ENCODE results near the gene PHACTR1.
"Not testable (repeated sequence)": the region's sequence is repeated elsewhere in the genome, so short reads cannot be mapped to it uniquely, and the experiment has no call there.

PHACTR1 gene

DNA sequence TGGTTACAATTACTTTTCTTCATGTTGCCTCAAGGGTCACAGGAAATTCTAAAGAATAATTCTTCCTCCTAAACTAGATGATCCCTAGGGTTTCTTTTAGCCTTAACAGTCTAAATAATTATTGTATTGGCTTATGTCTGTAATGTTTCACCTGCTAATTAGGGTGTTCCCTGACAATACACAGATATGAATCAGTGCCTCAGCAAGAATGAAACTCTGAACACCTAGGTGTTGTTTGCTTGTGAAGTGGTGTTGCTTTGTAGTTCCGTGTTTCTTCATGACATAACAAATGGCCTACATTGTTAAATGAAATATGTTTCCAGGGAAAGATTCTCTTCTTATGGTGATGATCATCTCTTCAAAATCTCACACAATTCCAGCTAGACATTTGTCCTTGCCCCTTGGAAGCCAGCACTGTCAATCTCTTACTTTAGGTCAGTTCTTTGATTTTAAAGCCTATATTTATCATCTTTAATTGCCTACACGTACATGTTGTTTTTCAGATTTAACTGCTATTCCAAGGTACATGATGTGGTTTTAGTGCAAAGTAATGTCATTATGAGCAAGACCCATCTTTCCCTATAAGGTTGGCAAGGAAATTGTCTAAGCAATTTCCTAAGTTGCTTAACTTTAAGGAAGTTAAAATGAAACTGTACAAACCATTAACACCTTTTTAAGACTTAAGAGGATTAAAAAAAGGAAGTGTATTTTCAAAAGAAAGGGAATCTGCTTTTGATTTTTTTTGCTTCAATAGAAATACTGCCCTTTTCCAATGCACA, 499.9 kb downstream of the PHACTR1 start:
- DNase-seq: no peak

GRCh38 chr6:13217206-13217905, 500.8 kb downstream of the PHACTR1 start:
- DNase-seq: no peak

GRCh38 chr6:13220266-13220665, 503.7 kb downstream of the PHACTR1 start:
- DNase-seq: no peak

DNA sequence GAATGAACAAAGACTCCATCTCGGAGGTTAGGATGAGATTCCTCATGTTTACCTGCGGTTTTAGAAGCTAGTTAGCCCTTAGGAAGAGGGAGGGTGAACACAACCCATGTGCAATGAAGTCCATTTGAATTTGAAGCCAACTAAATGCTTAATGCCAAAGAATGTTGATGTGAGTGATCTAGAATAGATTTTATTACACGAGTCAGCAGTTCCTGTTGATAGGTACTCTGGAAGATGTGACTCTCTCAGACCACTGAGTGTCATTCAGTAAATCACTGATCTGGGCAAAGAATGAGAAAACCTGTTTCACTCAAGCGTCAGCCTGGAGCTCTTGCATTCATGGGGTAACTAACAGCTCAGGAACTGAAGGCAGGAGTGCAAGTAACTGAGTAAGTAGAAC, 505.5 kb downstream of the PHACTR1 start:
- no peak for DNase-seq

GRCh38 chr6:13226071-13226470, 509.5 kb downstream of the PHACTR1 start:
- no peak for DNase-seq

DNA sequence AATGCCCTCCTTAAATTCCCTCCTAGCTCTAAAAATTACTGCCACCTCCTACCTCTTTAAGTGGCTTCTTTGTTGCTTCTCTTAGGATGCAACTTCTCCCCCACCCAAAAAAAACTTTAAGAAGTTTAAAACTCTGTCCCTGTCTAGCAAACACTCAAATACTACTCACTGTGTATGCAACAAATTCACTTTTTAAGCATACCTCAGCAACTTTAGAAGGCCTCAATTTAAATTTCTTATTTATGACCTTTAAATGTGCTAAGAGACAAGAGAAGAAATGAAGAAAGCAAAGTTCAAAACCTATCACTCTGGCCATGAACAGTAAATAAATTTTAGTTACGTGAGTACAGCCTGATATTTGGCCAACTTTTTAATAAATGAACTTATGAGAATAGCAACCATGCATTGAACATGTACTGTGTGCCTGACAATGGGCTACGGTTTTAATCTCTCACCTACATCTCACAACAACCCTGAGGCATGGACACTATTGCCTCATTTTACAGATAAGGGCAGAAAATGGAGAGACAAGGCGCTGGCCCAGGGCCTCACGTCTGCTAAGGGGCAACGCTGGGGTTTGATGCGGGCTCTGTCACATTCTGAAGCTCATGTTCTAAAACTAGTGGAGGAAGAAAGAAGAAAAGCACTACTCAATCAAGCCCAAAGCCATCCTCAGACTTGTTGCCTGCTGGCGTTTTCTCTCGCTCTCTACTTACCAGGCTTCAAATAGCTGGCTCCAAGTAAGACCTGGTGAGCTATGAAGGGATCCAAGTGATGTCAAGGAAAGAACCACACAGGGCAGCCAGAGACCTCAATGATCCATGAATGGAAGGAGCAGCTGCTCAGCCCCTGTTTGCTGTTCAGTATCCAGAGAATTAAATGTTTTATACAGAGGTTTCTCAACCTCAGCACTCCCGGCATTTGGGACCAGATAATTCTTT, 512.0 kb downstream of the PHACTR1 start:
- no peak for DNase-seq

DNA sequence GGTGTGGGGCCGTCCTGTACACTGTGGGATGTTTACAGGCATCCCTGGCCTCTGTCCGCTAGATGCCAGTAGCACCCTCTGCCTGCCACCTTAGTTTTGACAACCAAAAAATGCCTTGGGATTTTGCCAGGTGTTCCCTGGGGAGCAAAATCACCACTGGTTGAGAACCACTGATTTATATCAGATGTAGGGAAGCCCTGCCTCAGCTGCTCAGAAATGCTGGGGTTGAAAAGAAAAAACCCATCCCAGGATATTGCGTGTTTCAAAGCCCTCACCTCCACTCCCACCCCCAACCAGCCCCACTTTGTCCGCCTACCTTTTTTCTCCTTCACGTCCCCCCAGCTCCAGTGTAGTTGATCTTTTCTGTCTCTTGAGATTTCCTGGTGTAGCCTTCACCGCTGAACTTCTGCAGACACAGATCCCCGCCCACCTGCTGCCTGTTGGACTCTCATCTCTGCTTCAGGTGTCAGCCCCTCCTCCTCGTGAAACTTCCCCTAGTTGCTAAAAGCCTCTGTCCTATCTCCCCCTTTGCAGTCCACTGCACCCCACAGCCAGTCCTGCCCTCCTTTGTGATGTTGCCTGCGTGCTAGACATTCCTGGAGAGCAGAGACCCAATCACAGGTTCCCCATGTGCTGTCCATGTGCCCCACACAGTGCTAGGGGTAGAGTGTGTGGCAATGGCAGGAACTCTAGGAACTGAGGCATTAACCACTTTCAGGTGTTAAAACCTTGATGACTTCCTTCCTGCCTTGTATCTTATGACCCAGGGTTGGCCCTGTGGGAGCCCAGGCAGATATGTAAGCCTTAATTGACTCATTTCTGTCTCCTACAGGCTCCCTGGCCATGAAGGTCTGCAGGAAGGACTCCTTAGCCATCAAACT, 512.9 kb downstream of the PHACTR1 start:
- DNase-seq: no peak

- DNase-seq: no peak
Measured at GRCh38 chr6:13233106-13233505, 516.5 kb downstream of the PHACTR1 start.

- DNase-seq: no peak
Measured at GRCh38 chr6:13234130-13234529, 517.6 kb downstream of the PHACTR1 start.

- DNase-seq: no peak
Measured at GRCh38 chr6:13235339-13235738, 518.8 kb downstream of the PHACTR1 start.

- no peak for DNase-seq
Measured at GRCh38 chr6:13237318-13237717, 520.8 kb downstream of the PHACTR1 start.

GRCh38 chr6:13238017-13238416, 521.5 kb downstream of the PHACTR1 start:
- DNase-seq: no peak

DNA sequence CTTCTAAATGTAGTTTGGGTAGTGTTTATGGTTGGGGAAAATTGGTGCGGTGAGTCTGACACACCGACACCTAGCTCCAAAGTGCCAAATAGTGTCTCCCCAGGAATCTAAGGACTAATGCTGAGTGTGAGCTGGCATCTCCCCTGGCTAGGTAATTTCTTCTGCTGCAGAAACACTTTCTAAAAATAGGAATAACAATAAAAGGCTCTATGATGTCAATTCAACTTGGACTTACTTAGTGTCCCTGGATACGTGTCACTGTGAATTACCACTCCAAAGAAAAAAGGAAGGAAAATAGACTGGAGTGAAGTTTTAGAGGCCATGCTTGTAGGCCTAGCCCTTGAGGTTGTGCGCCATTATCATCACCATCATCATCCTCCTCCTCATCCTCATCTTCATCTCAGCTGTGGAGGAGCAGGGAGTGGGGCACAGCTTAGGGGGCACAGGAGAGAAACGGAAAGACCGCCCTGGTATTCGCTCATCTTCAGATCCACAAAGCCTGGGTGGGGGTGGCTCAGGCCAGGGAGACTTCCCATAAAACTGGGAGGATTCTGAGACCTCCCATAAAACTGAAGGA, 522.2 kb downstream of the PHACTR1 start:
- no peak for DNase-seq

GRCh38 chr6:13239530-13240455, 523.2 kb downstream of the PHACTR1 start:
- no peak for DNase-seq

DNA sequence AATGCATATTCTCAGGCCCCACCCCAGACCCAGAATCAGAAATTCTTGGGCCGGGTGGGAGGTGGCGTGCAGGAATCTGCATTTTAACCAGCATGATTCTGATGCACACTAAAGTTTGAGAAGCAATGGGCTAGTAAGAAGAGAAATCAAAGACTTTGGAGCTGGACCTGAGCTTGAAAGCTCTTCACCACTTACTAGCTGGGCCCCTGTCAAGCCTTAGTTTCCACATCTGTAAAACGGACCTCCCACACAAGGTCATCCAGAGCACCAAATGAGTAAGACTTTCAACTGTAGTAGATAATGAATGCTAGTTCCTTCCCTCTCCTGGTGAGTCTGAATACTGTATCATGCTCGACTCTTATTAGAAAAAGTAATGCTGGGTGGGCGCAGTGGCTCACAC, 524.8 kb downstream of the PHACTR1 start:
- no peak for DNase-seq

GRCh38 chr6:13242178-13242577, 525.6 kb downstream of the PHACTR1 start:
- no peak for DNase-seq

DNA sequence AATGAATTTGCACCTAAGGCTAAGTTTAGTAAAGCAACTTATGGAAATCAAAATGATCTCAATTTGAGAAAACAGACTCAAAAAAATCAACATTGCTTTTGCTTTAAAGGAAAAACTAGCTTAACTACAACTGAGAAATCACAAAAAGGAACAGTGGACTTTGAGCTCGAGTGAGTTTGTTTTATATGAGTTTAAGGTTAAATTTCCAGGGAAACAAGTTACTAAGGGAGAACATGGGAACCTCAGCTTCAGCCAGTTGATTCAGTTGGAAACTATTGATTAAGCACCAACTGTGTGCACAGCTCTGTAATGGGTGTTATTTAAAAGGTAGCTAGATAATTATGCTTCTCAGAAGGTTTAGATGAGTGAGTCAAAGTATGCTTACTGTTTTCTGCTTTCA, 526.0 kb downstream of the PHACTR1 start:
- no peak for DNase-seq

GRCh38 chr6:13243033-13243432, 526.5 kb downstream of the PHACTR1 start:
- DNase-seq: no peak

DNA sequence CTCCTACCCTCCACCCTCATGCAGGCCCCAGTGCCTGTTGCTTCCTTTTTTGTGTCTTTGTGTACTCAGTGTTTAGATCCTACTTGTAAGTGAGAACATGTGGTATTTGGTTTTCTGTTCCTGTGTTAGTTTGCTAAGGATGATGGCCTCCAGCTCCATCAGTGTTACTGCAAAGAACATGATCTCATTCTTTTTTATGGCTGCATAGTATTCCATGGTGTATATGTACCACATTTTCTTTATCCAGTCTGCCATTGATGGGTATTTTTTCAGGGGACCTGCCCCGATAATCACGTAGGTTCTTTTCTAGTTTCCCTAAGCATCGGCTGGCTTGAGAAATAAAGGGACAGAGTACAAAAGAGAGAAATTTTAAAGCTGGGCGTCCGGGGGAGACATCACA, 527.2 kb downstream of the PHACTR1 start:
- DNase-seq: not testable (repeated sequence)

GRCh38 chr6:13247627-13248026, 531.1 kb downstream of the PHACTR1 start:
- DNase-seq: no peak

GRCh38 chr6:13248053-13248452, 531.5 kb downstream of the PHACTR1 start:
- DNase-seq: no peak
